H1 (cell line): ENCODE measurements around the gene C4orf33. TPM values are rescaled to one million over a fixed set of nuclear protein-coding genes. Genes with fewer than 3 reads are reported as not detected.
A peak's percentile ranks its signal among the peaks of the same experiment; 100 is the strongest.

Experiments used
- CTCF ChIA-PET: fragments of 300-600 bp; sonication (Branson Sonifier 250); formaldehyde crosslinking; loops from one replicate; lab custom pipeline; 2021; ENCODE audit not compliant: partially characterized antibody; lab: Charles Lee
- POLR2A ChIA-PET: fragments of 300-600 bp; sonication (Branson Sonifier 250); formaldehyde crosslinking; loops from one replicate; lab custom pipeline; 2021; ENCODE audit warnings: inconsistent platforms; ENCODE audit not compliant: partially characterized antibody; lab: Charles Lee
- DNase-seq, 2 experiments: peaks; one replicate each; pipeline versions ENCODE4 v3.0.0 to v3.0.0-alpha.2; 2010 to 2022; ENCODE audit warnings: low spot score in 2 of 2, low read depth in 1 of 2, mixed read lengths in 1 of 2
- FAIRE-seq: peaks from 2 replicates; lab custom pipeline; 2011; peaks lifted over from hg19 to GRCh38; lab: Jason Lieb, UNC
- H2AFZ ChIP-seq: 2 replicates; pipeline ENCODE4 v1.8.1; 2012; ENCODE audit warnings: low read length, inconsistent platforms
- H2AK5ac ChIP-seq: 2 replicates; pipeline ENCODE4 v1.6.1; 2013; ENCODE audit warnings: low read depth, low read length
- H2BK120ac ChIP-seq: replicated peaks from 2 replicates; pipeline ENCODE3; 2013; ENCODE audit warnings: low read depth, low read length, inconsistent platforms
- H2BK12ac ChIP-seq: 2 replicates; pipeline ENCODE4 v1.6.1; 2013; ENCODE audit warnings: low read depth, low read length
- H2BK15ac ChIP-seq: 2 replicates; pipeline ENCODE4 v1.6.1; 2013; ENCODE audit warnings: low read length
- H2BK20ac ChIP-seq: 2 replicates; pipeline ENCODE4 v1.6.1; 2013; ENCODE audit warnings: low read length
- H2BK5ac ChIP-seq: 2 replicates; pipeline ENCODE4 v1.6.1; 2013; ENCODE audit warnings: low read depth, low read length
- H3K14ac ChIP-seq: 2 replicates; pipeline ENCODE4 v1.6.1; 2013; ENCODE audit warnings: inconsistent platforms; ENCODE audit not compliant: insufficient read length
- H3K18ac ChIP-seq: 2 replicates; pipeline ENCODE4 v1.6.1; 2013; ENCODE audit warnings: low read length; ENCODE audit errors: extremely low read depth
- H3K23ac ChIP-seq: 2 replicates; pipeline ENCODE4 v1.6.1; 2013; ENCODE audit warnings: inconsistent platforms; ENCODE audit not compliant: insufficient read length
- H3K23me2 ChIP-seq: 2 replicates; pipeline ENCODE4 v1.6.1; 2013; ENCODE audit warnings: low read depth, low read length
- H3K27ac ChIP-seq: 2 replicates; pipeline ENCODE4 v1.6.1; 2011; ENCODE audit warnings: low read depth, low read length, inconsistent platforms
- H3K27me3 ChIP-seq, 4 experiments: replicated peaks in 1 of 4; 1 replicate in 1 of 4; 2 replicates in 3 of 4; pipeline versions ENCODE4 v1.6.1 to v1.8.1; 2011 to 2013; ENCODE audit warnings: low read length in 3 of 4, mild to moderate bottlenecking in 3 of 4, inconsistent platforms in 2 of 4, mixed read lengths in 2 of 4, moderate library complexity in 1 of 4; ENCODE audit not compliant: control insufficient read depth in 3 of 4, insufficient read depth in 3 of 4; ENCODE audit errors: extremely low read depth in 1 of 4
- H3K36me3 ChIP-seq, 4 experiments: 2 replicates each; pipeline versions ENCODE4 v1.6.1 to v1.8.1; 2011 to 2013; ENCODE audit warnings: mild to moderate bottlenecking in 4 of 4, low read length in 3 of 4, moderate library complexity in 2 of 4, control low read depth in 1 of 4, inconsistent platforms in 1 of 4; ENCODE audit not compliant: insufficient read depth in 4 of 4, control insufficient read depth in 2 of 4
- H3K4ac ChIP-seq: replicated peaks from 2 replicates; pipeline ENCODE3; 2013; ENCODE audit warnings: low read length, low read depth, mixed read lengths, inconsistent platforms; ENCODE audit not compliant: insufficient read length
- H3K4me1 ChIP-seq, 4 experiments: replicated peaks in 1 of 4; 1 replicate in 1 of 4; 2 replicates in 3 of 4; pipeline versions ENCODE4 v1.6.1 to v1.8.1; 2011 to 2013; ENCODE audit warnings: low read length in 3 of 4, inconsistent platforms in 2 of 4, mixed read lengths in 1 of 4; ENCODE audit not compliant: insufficient read depth in 4 of 4, control insufficient read depth in 3 of 4
- H3K4me2 ChIP-seq, 2 experiments: 2 replicates each; pipeline versions ENCODE4 v1.6.1 to v1.8.1; 2011 to 2013; ENCODE audit warnings: low read depth in 2 of 2, low read length in 2 of 2, control low read depth in 1 of 2, inconsistent platforms in 1 of 2, mild to moderate bottlenecking in 1 of 2; ENCODE audit not compliant: insufficient read depth in 1 of 2
- H3K4me3 ChIP-seq, 4 experiments: fragments of 200-600, 300-600 bp in 1 of 4; sonication (generic), shearing (Covaris generic), sonication (Bioruptor Twin) in 1 of 4; 2 replicates each; pipeline versions ENCODE4 v1.5.1 to v1.8.1; 2011 to 2016; ENCODE audit warnings: low read length in 4 of 4, low read depth in 3 of 4, control low read depth in 2 of 4, inconsistent platforms in 2 of 4, mild to moderate bottlenecking in 2 of 4, mixed read lengths in 1 of 4, moderate library complexity in 1 of 4; ENCODE audit not compliant: insufficient read depth in 2 of 4; ENCODE audit errors: extremely low read depth in 1 of 4
- H3K56ac ChIP-seq: replicated peaks from 2 replicates; pipeline ENCODE3; 2013; ENCODE audit warnings: low read depth, mild to moderate bottlenecking, mixed read lengths, low read length, inconsistent platforms; ENCODE audit not compliant: insufficient read length
- H3K79me1 ChIP-seq: 2 replicates; pipeline ENCODE4 v1.6.1; 2013; ENCODE audit warnings: low read depth, low read length, control low read depth
- H3K79me2 ChIP-seq, 2 experiments: 2 replicates each; pipeline versions ENCODE4 v1.6.1 to v1.8.1; 2012 to 2013; ENCODE audit warnings: low read length in 2 of 2, mild to moderate bottlenecking in 2 of 2, inconsistent platforms in 1 of 2; ENCODE audit not compliant: insufficient read depth in 2 of 2, control insufficient read depth in 1 of 2
- H3K9ac ChIP-seq, 4 experiments: replicated peaks in 1 of 4; 1 replicate in 1 of 4; 2 replicates in 3 of 4; pipeline versions ENCODE4 v1.6.1 to v1.8.1; 2011 to 2013; ENCODE audit warnings: low read depth in 3 of 4, low read length in 3 of 4, control low read depth in 2 of 4, mild to moderate bottlenecking in 2 of 4, moderate library complexity in 2 of 4, inconsistent platforms in 1 of 4; ENCODE audit errors: extremely low read depth in 1 of 4
- H3K9me3 ChIP-seq, 2 experiments: 2 replicates each; pipeline versions ENCODE4 v1.6.1 to v1.8.1; 2012 to 2013; ENCODE audit warnings: mild to moderate bottlenecking in 2 of 2, moderate library complexity in 2 of 2, control low read depth in 1 of 2, inconsistent platforms in 1 of 2, low read depth in 1 of 2, low read length in 1 of 2, mixed read lengths in 1 of 2; ENCODE audit not compliant: insufficient read depth in 2 of 2
- H4K20me1 ChIP-seq, 2 experiments: replicated peaks in 1 of 2; 2 replicates each; pipeline versions ENCODE3 to v1.8.1; 2011 to 2013; ENCODE audit warnings: inconsistent platforms in 2 of 2, low read length in 2 of 2, mild to moderate bottlenecking in 1 of 2; ENCODE audit not compliant: insufficient read depth in 2 of 2, control insufficient read depth in 1 of 2
- H4K5ac ChIP-seq: 2 replicates; pipeline ENCODE4 v1.6.1; 2013; ENCODE audit warnings: low read length, low read depth, mixed read lengths, inconsistent platforms; ENCODE audit not compliant: insufficient read length
- H4K8ac ChIP-seq: 2 replicates; pipeline ENCODE4 v1.8.0; 2013; ENCODE audit warnings: mild to moderate bottlenecking, moderate library complexity, low read length, inconsistent platforms; ENCODE audit not compliant: insufficient read depth; ENCODE audit errors: extremely low read depth
- H4K91ac ChIP-seq: replicated peaks from 2 replicates; pipeline ENCODE3; 2013; ENCODE audit warnings: low read length, mixed read lengths, inconsistent platforms; ENCODE audit not compliant: insufficient read length
- HDAC6 ChIP-seq: IDR thresholded peaks from one replicate; pipeline ENCODE4 v1.7.1; 2012; ENCODE audit warnings: low read depth, mild to moderate bottlenecking, inconsistent platforms, low read length, moderate library complexity
- PHF8 ChIP-seq: fragments of 200-600 bp; sonication (generic); conservative IDR thresholded peaks from 2 replicates; pipeline ENCODE4 v1.7.1; 2012; ENCODE audit warnings: low read depth, mild to moderate bottlenecking, inconsistent platforms, low read length, moderate library complexity
- RAD21 ChIP-seq, 2 experiments: IDR thresholded peaks in 1 of 2; conservative IDR thresholded peaks in 1 of 2; 2 replicates each; pipeline ENCODE4 v1.6.1; 2011; ENCODE audit warnings: low read depth in 2 of 2, low read length in 2 of 2, improper control_type of control experiment in 1 of 2, inconsistent platforms in 1 of 2, mild to moderate bottlenecking in 1 of 2, moderate library complexity in 1 of 2
- WGBS, 2 experiments: shearing (Covaris generic) in 1 of 2; methylation state at CpG; one replicate each; pipeline versions ENCODE4 v1.1.6 to v1.1.7; 2013 to 2015; ENCODE audit warnings: low lambda C conversion rate in 2 of 2, mixed read lengths in 2 of 2, inconsistent platforms in 1 of 2, low coverage in 1 of 2, missing lambda C conversion rate in 1 of 2; ENCODE audit not compliant: insufficient replicate concordance in 2 of 2, insufficient coverage in 1 of 2, insufficient read length in 1 of 2; ENCODE audit errors: extremely low coverage in 1 of 2, missing lambda C conversion rate in 1 of 2; 5-methylcytosine and 5-hydroxymethylcytosine counted together
- polyA plus RNA-seq, 7 experiments: library from polyadenylated mRNA; depleted of rRNA in 3 of 7; stranded (reverse) in 5 of 7; unstranded in 2 of 7; fragments of >200 nt in 5 of 7; fragments of 200-250 nt in 2 of 7; gene quantifications; 1 replicate in 5 of 7; 2 replicates in 1 of 7; 4 replicates in 1 of 7; pipeline versions ENCODE4 v1.2.1 to v1.2.3, GENCODE V29; 2011 to 2013; ENCODE audit warnings: missing spikeins in 2 of 7, mixed read lengths in 2 of 7
- total RNA-seq: library from RNA; stranded (reverse); fragmentation: NEBNext Ultra II Directional; extraction: Animal tissue kit (Norgen Biotek cat#: 25700); gene quantifications from 2 replicates; pipeline ENCODE4 v1.2.1, GENCODE V29; 2021

The C4orf33 gene
- total and polyA plus RNA-seq, 2 of the 8 experiments (the other 6 are each of a cell fraction or from before 2014, with no cell fraction given) = 3.4 to 6.0 TPM

DNA sequence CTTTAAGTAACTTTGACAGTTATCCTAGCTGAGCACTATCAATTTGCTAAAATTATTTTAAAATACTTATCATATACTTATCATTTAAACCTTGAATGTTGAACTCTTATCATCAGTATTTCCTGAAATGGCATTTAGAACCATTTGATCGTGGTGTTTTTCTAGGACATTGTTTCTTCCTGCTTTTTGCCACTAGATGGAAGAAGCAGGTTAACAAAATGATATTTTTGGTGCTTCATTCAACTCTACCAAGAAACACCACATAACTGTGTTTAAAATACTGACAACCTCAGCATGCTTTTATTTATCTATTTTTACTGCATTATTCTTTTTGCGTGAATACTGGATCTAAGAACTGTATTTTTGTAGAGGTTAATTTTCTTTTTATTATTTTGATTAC is 44.6 kb downstream of the C4orf33 start:
- DNase-seq = no peak
- no peaks in the 10 kb centered on the region for H3K79me2 ChIP-seq

More for the DNA sequence above, 44.6 kb downstream of the C4orf33 start:
- Histone ChIP-seq H3K27ac (no peak overlapping the region), H3K56ac (no peak overlapping the region), H4K8ac (no peak overlapping the region), H3K9ac (no peak overlapping the region), H3K9me3 (no peaks in the 10 kb centered on the region), H4K5ac (no peak overlapping the region), H2BK20ac (no peak overlapping the region), H3K18ac (no peak overlapping the region), H2AFZ (no peak overlapping the region), H2BK5ac (no peak overlapping the region), H3K4ac (no peak overlapping the region), H2BK15ac (no peak overlapping the region), H3K23me2 (no peaks in the 10 kb centered on the region), H3K14ac (no peak overlapping the region), H4K20me1 (no peaks in the 10 kb centered on the region), H4K91ac (no peak overlapping the region), H3K23ac (no peak overlapping the region), H3K79me1 (no peaks in the 10 kb centered on the region), H3K4me3 (no peak overlapping the region), H2BK12ac (no peak overlapping the region), H2BK120ac (no peak overlapping the region), H3K27me3 (no peaks in the 10 kb centered on the region), H2AK5ac (no peak overlapping the region), H3K4me1 (no peaks in the 10 kb centered on the region), H3K4me2 (no peak overlapping the region), H3K36me3 (no peaks in the 10 kb centered on the region)
- WGBS, 2 experiments = 88% methylated on average over 2 of the region's 2 CpGs; no CpG with 5 or more reads in 1 of the 2 experiments
- CTCF ChIA-PET = interaction anchor here (0.7 to 1.4 kb wide), 6 partner anchors 16 to 222 kb away, joined by 3 to 4 read pairs (median 3); no protein-coding TSS in a partner anchor
- TF ChIP-seq PHF8 (no peak), RAD21 (IDR thresholded peaks at IDR 0.05 in 1 of 2, conservative IDR thresholded peaks at IDR 0.05 in 1 of 2; ENCODE audit: low read depth in 2 of 2, low read length in 2 of 2) (peak; percentile 24 to 31; a peak in 3 of 4 replicates), HDAC6 (no peak)
- FAIRE-seq = no peak
- POLR2A ChIA-PET = no interaction called here
